ENCODE measurements around the gene TMEM198.

DNA sequence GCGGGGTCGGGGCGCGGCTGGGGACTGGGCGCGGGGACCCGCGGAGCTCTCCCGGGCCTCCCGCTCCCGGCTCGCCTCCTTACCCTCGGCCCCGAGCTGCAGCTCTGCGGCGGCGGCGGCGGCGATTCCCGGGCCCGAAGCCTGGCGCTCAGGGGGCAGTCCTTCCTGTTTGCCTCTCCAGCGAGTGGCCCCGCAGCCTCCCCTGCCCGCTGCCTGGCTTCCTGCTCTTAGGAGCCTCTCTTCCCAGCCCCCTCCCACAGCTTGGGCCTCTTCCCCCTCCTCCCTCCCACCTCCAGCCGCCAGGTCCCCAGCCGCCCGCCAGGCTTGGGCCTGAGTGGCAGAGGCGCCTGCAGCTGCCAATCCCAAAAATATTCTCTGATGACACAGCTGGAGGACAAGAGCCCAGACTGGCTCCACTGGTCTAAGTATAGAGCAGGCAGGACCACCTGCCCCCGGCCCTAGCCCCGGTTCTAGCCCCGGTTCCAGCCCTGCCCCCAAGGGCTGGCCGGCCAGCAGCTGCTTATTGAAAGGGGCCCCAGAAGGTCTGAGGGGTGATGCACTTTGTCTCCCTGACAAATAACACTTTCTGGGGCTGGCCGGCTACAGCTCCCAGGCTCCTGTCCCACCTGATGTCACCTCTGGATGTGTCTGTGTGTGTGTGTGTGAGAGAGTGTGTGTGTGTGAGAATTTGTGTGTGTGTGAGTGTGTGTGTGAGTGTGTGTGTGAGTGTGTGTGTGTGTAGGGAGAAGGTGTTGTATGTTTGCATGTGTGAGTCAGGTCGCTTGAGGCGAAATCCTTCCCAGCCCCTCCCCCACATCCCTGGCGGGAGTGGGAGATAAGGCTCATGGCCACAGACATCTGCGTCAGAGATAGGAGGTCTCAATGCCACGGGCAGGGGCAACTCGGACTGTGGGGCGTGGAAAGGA is 27.7 kb downstream of the TMEM198 start, which contains the start of gene OBSL1:
- no peak for TF ChIP-seq POLR2A (IDR thresholded peaks at IDR 0.05)
- TF ChIP-seq, protein P1, sequence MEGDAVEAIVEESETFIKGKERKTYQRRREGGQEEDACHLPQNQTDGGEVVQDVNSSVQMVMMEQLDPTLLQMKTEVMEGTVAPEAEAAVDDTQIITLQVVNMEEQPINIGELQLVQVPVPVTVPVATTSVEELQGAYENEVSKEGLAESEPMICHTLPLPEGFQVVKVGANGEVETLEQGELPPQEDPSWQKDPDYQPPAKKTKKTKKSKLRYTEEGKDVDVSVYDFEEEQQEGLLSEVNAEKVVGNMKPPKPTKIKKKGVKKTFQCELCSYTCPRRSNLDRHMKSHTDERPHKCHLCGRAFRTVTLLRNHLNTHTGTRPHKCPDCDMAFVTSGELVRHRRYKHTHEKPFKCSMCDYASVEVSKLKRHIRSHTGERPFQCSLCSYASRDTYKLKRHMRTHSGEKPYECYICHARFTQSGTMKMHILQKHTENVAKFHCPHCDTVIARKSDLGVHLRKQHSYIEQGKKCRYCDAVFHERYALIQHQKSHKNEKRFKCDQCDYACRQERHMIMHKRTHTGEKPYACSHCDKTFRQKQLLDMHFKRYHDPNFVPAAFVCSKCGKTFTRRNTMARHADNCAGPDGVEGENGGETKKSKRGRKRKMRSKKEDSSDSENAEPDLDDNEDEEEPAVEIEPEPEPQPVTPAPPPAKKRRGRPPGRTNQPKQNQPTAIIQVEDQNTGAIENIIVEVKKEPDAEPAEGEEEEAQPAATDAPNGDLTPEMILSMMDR (IDR thresholded peaks at IDR 0.05) = no peak
